ENCODE results near the gene TMEM80. TPM values are rescaled to one million over a fixed set of nuclear protein-coding genes. Genes with fewer than 3 reads are reported as not detected.

TMEM80 gene
- total and polyA plus RNA-seq, 2 of the 8 experiments (the other 6 are each of a cell fraction or from before 2014, with no cell fraction given) = 8.0 to 16.3 TPM

- Histone ChIP-seq H3K4me1 (replicated peaks in 1 of 4; ENCODE audit: control insufficient read depth in 3 of 4, insufficient read depth in 4 of 4, low read length in 3 of 4) (peaks cover 0 to 14% (median 6%) of the 10 kb centered on the region in 4 experiments; a peak in 6 of 7 replicates), H4K8ac (ENCODE audit: extremely low read depth, insufficient read depth, low read length) (0 out of 2 replicates have a peak overlapping the region, but pooled peaks have one; percentile 57), H3K27ac (ENCODE audit: low read depth, low read length) (no peak overlapping the region), H2BK20ac (ENCODE audit: low read length) (no peak overlapping the region), H3K4me2 (ENCODE audit: insufficient read depth in 1 of 2, low read depth in 2 of 2, low read length in 2 of 2) (no peak overlapping the region), H2AK5ac (ENCODE audit: low read depth, low read length) (no peak overlapping the region), H2BK120ac (replicated peaks; ENCODE audit: low read depth, low read length) (no peak overlapping the region), H3K4me3 (ENCODE audit: extremely low read depth in 1 of 4, insufficient read depth in 2 of 4, low read depth in 3 of 4, low read length in 4 of 4) (no peak overlapping the region), H3K18ac (ENCODE audit: extremely low read depth, low read length) (no peak overlapping the region), H2AFZ (ENCODE audit: low read length) (no peak overlapping the region), H2BK12ac (ENCODE audit: low read depth, low read length) (0 out of 2 replicates have a peak overlapping the region, but pooled peaks have one; percentile 17), H3K56ac (replicated peaks; ENCODE audit: insufficient read length, low read depth, low read length) (no peak overlapping the region), H3K9ac (replicated peaks in 1 of 4; ENCODE audit: extremely low read depth in 1 of 4, low read depth in 3 of 4, low read length in 3 of 4) (no peak overlapping the region), H2BK5ac (ENCODE audit: low read depth, low read length) (no peak overlapping the region), H3K79me2 (ENCODE audit: control insufficient read depth in 1 of 2, insufficient read depth in 2 of 2, low read length in 2 of 2) (peaks cover under 1 to 1% of the 10 kb centered on the region in 2 experiments; a peak in 2 of 4 replicates), H4K20me1 (replicated peaks in 1 of 2; ENCODE audit: control insufficient read depth in 1 of 2, insufficient read depth in 2 of 2, low read length in 2 of 2) (peaks cover 1 to 4% of the 10 kb centered on the region in 2 experiments), H4K91ac (replicated peaks; ENCODE audit: insufficient read length, low read length) (no peak overlapping the region), H3K14ac (ENCODE audit: insufficient read length) (no peak overlapping the region), H3K27me3 (replicated peaks in 1 of 4; ENCODE audit: control insufficient read depth in 3 of 4, extremely low read depth in 1 of 4, insufficient read depth in 3 of 4, low read length in 3 of 4) (no peaks in the 10 kb centered on the region), H3K36me3 (ENCODE audit: control insufficient read depth in 2 of 4, insufficient read depth in 4 of 4, low read length in 3 of 4) (no peaks in the 10 kb centered on the region), H3K23ac (ENCODE audit: insufficient read length) (no peak overlapping the region), H3K79me1 (ENCODE audit: low read depth, low read length) (0 out of 2 replicates have a peak, but pooled peaks cover 2% of the 10 kb centered on the region), H4K5ac (ENCODE audit: insufficient read length, low read depth, low read length) (no peak overlapping the region), H3K4ac (replicated peaks; ENCODE audit: insufficient read length, low read depth, low read length) (no peak overlapping the region), H2BK15ac (ENCODE audit: low read length) (no peak overlapping the region), H3K9me3 (ENCODE audit: insufficient read depth in 2 of 2, low read depth in 1 of 2, low read length in 1 of 2) (peaks cover 0 to 2% of the 10 kb centered on the region in 2 experiments; a peak in 1 of 4 replicates), H3K23me2 (ENCODE audit: low read depth, low read length) (peaks cover 5% of the 10 kb centered on the region; the same call in 1 of the 2 replicates)
- FAIRE-seq (no peak), DNase-seq (ENCODE audit: low read depth in 1 of 2, low spot score in 2 of 2) (no peak)
- ChIA-PET POLR2A (ENCODE audit: partially characterized antibody) (interaction anchor here (1.1 to 1.3 kb wide), 2 partner anchors 27 to 48 kb away, joined by 3 read pairs; partner anchors contain the start of gene TALDO1), CTCF (ENCODE audit: partially characterized antibody) (interaction anchor here (0.6 to 4.9 kb wide), 7 partner anchors 20 to 63 kb away, joined by 3 to 37 read pairs (median 3); no protein-coding TSS in a partner anchor)
- 91% methylated on average over 7 of the region's 7 CpGs; no CpG with 5 or more reads in 1 of the 2 experiments for WGBS, 2 experiments (ENCODE audit: extremely low coverage in 1 of 2, insufficient coverage in 1 of 2, insufficient read length in 1 of 2, insufficient replicate concordance in 2 of 2, low coverage in 1 of 2, low lambda C conversion rate in 2 of 2, missing lambda C conversion rate in 1 of 2)
- TF ChIP-seq, protein P1, sequence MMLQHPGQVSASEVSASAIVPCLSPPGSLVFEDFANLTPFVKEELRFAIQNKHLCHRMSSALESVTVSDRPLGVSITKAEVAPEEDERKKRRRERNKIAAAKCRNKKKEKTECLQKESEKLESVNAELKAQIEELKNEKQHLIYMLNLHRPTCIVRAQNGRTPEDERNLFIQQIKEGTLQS (IDR thresholded peaks at IDR 0.05; ENCODE audit: insufficient read depth, low read depth, low read length) = no peak
- TF ChIP-seq KDM4A (IDR thresholded peaks at IDR 0.05; ENCODE audit: low read depth, low read length, severe bottlenecking) (no peak), POU5F1 (IDR thresholded peaks at IDR 0.05; ENCODE audit: low read depth, low read length) (no peak), JUND (IDR thresholded peaks at IDR 0.05; ENCODE audit: low read length) (no peak), RNF2 (IDR thresholded peaks at IDR 0.05; ENCODE audit: borderline replicate concordance, low read depth, low read length, missing control alignments, poor library complexity, severe bottlenecking) (no peak), SRF (IDR thresholded peaks at IDR 0.05; ENCODE audit: low read depth, low read length) (no peak), CTBP2 (IDR thresholded peaks at IDR 0.05; ENCODE audit: borderline replicate concordance, insufficient read depth, insufficient read length, low read length) (no peak), HDAC6 (IDR thresholded peaks at IDR 0.05; ENCODE audit: low read depth, low read length) (no peak), HDAC2 (IDR thresholded peaks at IDR 0.05; ENCODE audit: borderline replicate concordance in 1 of 2, low read depth in 2 of 2, low read length in 2 of 2) (no peak), MAFK (IDR thresholded peaks at IDR 0.05; ENCODE audit: low read depth, low read length) (no peak), NRF1 (IDR thresholded peaks at IDR 0.05; ENCODE audit: low read depth, low read length) (no peak)
- TF ChIP-seq, protein P2, sequence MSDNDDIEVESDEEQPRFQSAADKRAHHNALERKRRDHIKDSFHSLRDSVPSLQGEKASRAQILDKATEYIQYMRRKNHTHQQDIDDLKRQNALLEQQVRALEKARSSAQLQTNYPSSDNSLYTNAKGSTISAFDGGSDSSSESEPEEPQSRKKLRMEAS (IDR thresholded peaks at IDR 0.05) = no peak
Measured at GRCh38 chr11:699116-699508, 3.5 kb downstream of the TMEM80 start.
